Uterus (tissue), 2 donors: ENCODE data around the gene DDX59.

Experiments
- POLR2A ChIP-seq, 2 donors: fragments of 450-650 bp; IDR thresholded peaks; one replicate each; pipeline ENCODE4 v1.6.1; 2016; ENCODE audit warnings: antibody characterized with exemption in 2 of 2, mild to moderate bottlenecking in 1 of 2, moderate library complexity in 1 of 2
- TF ChIP-seq, protein P1 (sequence below), 4 experiments: fragments of 200-600 bp in 2 of 4; fragments of 450-650 bp in 2 of 4; sonication (generic) in 2 of 4; IDR thresholded peaks; one replicate each; pipeline ENCODE4 v1.5.1; 2016 to 2019; ENCODE audit warnings: antibody characterized with exemption in 4 of 4, mild to moderate bottlenecking in 2 of 4, moderate library complexity in 1 of 4

DNA sequence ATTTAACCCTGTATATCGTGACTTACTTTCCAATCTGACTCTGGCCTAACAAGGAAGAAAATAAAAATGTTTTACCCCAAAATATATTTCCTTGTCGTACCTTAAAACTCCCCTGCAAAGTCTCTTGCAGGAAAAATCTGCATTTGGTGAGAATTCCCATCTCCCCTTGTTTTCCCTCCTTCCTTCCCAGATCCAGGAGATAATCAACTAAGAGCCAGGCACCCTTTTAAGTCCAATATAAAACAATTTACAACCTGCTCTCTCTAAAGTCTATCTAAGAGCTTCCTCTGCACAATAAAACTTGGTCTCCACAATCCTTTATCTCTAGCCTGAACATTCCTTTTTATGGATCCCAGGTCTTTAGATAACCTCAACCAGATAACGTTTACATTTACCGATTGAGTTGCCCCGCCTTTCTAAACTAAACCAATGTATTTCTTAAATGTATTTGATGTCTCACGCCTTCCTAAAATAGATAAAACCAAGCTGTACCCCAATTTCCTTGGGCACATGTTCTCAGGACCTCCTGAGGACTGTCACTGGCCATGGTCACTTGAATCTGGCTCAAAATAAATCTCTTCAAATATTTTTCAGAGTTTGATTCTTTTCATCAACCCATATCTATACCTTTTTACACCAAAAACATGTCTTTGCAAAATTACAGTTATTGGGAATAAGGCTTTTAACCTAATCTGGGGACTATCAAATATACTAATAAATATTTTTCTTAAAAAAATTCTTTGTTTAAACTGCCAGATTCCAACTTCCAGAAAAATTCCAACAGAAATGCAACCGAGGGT lies 993 bp downstream of the DDX59 start:
- TF ChIP-seq, protein P1, sequence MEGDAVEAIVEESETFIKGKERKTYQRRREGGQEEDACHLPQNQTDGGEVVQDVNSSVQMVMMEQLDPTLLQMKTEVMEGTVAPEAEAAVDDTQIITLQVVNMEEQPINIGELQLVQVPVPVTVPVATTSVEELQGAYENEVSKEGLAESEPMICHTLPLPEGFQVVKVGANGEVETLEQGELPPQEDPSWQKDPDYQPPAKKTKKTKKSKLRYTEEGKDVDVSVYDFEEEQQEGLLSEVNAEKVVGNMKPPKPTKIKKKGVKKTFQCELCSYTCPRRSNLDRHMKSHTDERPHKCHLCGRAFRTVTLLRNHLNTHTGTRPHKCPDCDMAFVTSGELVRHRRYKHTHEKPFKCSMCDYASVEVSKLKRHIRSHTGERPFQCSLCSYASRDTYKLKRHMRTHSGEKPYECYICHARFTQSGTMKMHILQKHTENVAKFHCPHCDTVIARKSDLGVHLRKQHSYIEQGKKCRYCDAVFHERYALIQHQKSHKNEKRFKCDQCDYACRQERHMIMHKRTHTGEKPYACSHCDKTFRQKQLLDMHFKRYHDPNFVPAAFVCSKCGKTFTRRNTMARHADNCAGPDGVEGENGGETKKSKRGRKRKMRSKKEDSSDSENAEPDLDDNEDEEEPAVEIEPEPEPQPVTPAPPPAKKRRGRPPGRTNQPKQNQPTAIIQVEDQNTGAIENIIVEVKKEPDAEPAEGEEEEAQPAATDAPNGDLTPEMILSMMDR (IDR thresholded peaks at IDR 0.05): no peak
- TF ChIP-seq POLR2A (IDR thresholded peaks at IDR 0.05): no peak
